A549 treated with dexamethasone at 1 μM for 4 hours (cell line): Measurements from ENCODE around the gene KRTAP4-9. TPM values are rescaled to one million over a fixed set of nuclear protein-coding genes. Genes with fewer than 3 reads are reported as not detected.

Experiments
- total RNA-seq: library from RNA; stranded (reverse); fragments of 200-300 nt; extraction: Qiagen RNA extraction; gene quantifications from 5 replicates; pipeline ENCODE4 v1.2.3, GENCODE V29; 2022

The KRTAP4-9 gene
- not detected in 5 replicates for total RNA-seq

DNA sequence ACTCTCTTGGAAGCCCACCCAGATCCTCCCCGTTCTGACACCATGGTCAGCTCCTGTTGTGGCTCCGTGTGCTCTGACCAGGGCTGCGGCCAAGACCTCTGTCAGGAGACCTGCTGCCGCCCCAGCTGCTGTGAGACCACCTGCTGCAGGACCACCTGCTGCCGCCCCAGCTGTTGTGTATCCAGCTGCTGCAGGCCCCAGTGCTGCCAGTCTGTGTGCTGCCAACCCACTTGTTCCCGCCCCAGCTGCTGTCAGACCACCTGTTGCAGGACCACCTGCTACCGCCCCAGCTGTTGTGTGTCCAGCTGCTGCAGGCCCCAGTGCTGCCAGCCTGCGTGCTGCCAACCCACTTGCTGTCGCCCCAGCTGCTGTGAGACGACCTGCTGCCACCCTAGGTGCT is at the start of gene KRTAP4-9:
KRTAP4-9 (plus strand) TSS at position 43 of the 400 bp plus-strand sequence; CDS start at position 43, 0 bp downstream.

DNA sequence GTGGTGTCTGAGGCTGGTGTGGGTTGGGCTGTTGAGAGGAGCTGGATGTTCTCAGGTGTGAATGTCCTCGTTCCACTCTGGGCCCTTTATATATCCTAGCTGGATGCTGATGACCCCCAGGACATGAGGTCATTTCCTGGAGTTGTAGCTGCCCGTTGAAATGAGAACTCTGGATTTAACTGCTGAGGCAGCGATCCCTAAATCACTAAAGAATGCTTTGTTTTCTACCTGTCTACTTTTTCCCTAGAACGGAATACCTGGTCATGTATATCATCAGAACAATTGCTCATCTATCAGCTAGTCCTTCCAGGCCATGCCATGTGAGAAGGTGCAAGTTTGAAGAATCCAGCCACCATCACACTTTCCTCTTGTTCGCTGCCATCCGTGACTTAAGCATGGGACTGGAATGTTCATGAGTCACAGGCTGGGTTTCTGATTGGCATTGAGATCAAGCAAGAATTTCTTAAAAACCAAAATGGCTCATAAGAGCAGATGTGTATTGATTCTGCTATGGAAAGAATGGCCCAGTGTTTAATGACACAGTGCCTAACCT is 45.1 kb upstream of the KRTAP4-9 start, which contains the start of gene KRTAP2-3:
KRTAP2-3 (minus strand) TSS at position 63 of the 553 bp plus-strand sequence. CDS start 64 bp downstream, outside the sequence.

DNA sequence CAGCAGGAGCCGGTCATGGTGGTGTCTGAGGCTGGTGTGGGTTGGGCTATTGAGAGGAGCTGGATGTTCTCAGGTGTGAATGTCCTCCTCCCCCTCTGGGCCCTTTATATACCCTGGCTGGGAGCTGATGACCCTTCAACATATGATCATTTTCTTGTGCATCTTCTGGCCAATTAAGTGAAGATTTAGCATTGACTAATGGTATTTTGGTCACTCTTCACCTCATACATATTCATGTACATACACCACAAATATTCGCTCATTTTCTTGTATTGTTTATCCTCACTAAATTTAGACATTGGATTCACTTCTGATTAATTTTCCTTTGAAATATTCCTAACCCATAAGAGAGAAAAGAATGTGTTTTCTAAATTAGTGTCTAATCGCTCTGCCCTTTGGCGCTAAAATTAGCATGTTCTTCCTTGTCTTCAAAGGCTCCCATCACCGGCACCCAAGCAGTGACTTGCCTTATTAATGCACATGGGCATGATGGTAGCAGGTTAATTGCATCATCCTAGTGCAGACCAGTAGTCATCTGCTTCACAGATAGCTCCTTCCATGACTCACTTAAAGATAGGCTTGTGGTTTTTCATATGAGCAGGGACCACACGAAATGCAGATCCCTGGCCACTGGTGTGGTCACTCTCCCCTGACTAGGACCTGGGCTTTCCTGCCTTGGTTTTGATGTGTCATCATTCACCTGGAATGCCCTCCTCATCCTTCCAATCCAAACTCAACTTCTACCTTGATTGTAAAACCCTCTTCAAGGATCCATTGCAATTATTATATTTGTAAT is 39.2 kb upstream of the KRTAP4-9 start, which contains the start of gene KRTAP2-4:
KRTAP2-4 (minus strand) TSS at position 51 of the 796 bp plus-strand sequence; CDS start at position 17, 34 bp downstream.

DNA sequence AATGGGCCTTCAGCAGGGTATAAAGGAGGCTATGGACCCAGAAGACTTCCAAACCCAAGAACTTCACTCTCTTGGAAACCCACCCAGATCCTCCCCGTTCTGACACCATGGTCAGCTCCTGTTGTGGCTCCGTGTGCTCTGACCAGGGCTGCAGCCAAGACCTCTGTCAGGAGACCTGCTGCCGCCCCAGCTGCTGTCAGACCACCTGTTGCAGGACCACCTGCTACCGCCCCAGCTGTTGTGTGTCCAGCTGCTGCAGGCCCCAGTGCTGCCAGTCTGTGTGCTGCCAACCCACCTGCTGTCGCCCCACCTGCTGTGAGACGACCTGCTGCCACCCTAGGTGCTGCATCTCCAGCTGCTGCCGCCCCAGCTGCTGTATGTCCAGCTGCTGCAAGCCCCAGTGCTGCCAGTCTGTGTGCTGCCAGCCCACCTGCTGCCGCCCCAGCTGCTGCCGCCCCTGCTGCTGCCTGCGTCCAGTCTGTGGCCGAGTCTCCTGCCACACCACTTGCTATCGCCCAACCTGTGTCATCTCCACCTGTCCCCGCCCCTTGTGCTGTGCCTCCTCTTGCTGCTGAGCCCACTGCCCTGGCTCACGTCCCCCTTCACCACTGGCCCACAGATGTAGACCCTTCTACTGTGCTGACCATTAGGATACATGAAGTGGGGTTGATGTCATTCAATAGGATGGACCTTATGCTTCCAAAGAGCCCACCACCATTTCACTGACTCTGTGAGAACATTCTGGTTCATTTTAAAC is 20.9 kb upstream of the KRTAP4-9 start, which contains the start of gene KRTAP4-7:
KRTAP4-7 (plus strand) TSS at position 51 of the 757 bp plus-strand sequence; CDS start at position 108, 57 bp downstream.

DNA sequence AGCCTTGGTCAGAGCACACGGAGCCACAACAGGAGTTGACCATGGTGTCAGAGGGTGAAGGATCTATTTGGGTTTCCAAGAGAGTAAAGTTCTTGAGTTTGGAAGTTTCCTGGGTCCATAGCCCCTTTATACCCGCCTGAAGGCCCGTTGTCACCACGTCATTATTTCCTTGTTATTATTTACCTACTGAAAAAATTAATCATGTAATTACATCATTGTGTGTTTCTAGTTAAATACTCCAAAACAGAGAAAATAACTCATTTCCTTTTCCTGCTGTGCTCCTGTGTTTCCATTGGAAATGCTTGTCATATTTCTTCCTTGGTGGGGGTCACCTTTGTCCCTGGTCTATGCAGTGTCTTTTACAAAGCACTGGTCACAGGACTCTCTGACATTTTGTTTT is 7.1 kb upstream of the KRTAP4-9 start, which contains the start of gene KRTAP4-8:
KRTAP4-8 (minus strand) TSS at position 101 of the 400 bp plus-strand sequence; CDS start at position 43, 58 bp downstream.

DNA sequence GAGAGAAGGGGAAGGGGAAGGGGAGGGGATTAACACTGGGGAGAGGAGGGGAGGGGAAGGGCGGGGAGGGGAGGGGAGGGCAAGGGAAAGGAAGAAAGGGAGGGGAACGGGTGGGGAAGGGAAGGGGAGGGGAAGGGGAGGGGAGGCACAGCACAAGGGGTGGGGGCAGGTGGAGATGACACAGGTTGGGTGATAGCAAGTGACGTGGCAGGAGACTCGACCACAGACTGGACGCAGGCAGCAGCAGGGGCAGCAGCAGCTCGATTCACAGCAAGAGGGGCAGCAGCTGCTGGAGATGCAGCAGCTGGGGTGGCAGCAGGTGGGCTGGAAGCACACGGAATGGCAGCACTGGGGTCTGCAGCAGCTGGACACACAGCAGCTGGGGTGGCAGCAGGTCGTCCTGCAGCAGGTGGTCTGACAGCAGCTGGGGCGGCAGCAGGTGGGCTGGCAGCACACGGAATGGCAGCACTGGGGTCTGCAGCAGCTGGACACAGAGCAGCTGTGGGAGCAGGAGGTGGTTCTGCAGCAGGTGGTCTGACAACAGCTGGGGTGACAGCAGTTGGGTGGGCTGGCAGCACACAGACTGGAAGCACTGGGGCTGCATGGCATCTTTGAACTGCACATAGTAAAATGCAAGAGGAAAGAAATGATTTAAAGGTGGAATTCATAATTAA is 3.5 kb upstream of the KRTAP4-9 start, which contains the start of gene KRTAP4-16:
KRTAP4-16 (minus strand) TSS at position 624 of the 674 bp plus-strand sequence; CDS start at position 624, 0 bp downstream.

DNA sequence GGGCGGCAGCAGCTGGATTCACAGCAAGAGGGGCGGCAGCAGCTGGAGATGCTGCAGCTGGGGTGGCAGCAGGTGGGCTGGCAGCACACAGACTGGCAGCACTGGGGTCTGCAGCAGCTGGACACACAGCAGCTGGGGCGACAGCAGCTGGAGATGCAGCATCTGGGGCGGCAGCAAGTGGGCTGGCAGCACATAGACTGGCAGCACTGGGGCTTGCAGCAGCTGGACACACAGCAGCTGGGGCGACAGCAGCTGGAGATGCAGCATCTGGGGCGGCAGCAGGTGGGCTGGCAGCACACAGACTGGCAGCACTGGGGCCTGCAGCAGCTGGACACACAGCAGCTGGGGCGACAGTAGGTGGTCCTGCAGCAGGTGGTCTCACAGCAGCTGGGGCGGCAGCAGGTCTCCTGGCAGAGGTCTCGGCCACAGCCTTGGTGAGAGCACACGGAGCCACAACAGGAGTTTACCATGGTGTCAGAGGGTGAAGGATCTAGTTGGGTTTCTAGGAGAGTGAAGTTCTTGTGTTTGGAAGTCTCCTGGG is 12.7 kb downstream of the KRTAP4-9 start, which contains the start of gene KRTAP4-11:
KRTAP4-11 (minus strand) TSS at position 528 of the 541 bp plus-strand sequence; CDS start at position 470, 58 bp downstream.

DNA sequence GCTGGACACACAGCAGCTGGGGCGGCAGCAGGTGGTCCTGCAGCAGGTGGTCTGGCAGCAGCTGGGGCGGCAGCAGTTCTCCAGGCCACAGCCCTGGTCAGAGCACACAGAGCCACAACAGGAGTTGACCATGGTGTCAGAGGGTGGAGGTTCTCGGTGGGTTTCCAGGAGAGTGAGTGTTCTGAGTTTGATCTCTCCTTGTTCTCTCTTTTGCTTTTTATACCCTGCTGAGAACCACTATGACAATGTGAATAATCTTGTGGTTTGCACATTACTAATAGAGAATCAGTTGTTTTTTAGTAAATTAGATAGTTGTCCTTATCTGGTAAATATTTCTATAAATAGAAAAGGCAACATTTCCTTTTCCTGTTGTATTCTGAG is 18.8 kb downstream of the KRTAP4-9 start, which contains the start of gene KRTAP4-12:
KRTAP4-12 (minus strand) TSS at position 192 of the 381 bp plus-strand sequence; CDS start at position 132, 60 bp downstream.

DNA sequence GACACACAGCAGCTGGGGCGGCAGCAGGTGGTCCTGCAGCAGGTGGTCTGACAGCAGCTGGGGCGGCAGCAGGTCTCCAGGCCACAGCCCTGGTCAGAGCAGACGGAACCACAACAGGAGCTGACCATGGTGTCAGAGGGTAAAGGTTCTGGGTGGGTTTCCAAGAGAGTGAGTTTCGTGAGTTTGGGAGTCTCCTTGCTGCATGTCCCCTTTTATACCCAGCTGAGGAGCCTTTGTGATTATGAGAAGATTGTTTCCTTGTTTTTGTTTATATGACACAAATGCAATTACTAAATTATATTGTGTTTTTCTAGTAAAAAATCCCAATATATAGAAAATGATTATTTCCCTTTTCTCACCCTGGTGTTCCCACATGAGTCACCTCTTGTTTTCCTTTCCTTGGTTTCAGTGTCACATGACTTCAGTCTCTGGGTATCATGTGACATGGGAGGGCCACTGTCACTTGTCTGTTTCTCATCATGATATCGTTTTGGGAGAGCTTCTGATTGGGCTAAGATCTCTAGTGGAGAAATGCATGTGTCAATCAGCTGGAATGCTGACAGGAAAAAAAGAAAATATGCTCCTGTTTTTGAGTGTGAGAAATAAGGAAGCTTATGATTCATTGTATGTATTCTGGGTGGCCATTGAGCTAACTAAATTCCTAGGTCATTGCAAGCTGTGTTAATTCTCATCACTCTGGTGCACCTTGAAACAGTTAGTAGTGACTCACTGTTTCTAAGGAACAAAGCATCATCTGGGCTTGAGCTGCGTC is 35.4 kb downstream of the KRTAP4-9 start, which contains the start of gene KRTAP4-6:
KRTAP4-6 (minus strand) TSS at position 185 of the 772 bp plus-strand sequence; CDS start at position 128, 57 bp downstream.

DNA sequence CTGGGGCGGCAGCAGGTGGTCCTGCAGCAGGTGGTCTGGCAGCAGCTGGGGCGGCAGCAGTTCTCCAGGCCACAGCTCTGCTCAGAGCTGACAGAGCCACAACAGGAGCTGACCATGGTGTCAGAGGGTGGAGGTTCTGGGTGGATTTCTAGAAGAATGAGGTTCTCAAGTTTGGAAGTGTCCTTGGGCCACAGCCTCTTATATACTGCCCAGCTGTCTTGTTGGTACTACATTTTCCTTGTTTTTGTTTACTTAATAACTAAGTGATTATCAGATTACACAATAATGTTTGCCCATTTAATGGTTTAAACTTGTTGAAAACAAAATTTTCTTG is 44.4 kb downstream of the KRTAP4-9 start, which contains the start of gene KRTAP4-5:
KRTAP4-5 (minus strand) TSS at position 174 of the 334 bp plus-strand sequence; CDS start at position 116, 58 bp downstream.

Other genes with a start within 250 kb of the KRTAP4-9 start
- gene KRT12, start 238.2 kb upstream of the KRTAP4-9 start, total RNA-seq = not detected in 5 replicates
- gene KRT20, start 220.1 kb upstream of the KRTAP4-9 start, total RNA-seq = 0.11 to 0.49 TPM (median 0.19 TPM) in 5 replicates
- 0.07 to 0.18 TPM (median 0.08 TPM) in 5 replicates for gene KRT23, start 167.7 kb upstream of the KRTAP4-9 start, total RNA-seq
- not detected in 5 replicates for gene KRT39, start 138.4 kb upstream of the KRTAP4-9 start, total RNA-seq
- gene KRT40, start 121.1 kb upstream of the KRTAP4-9 start, total RNA-seq = not detected in 5 replicates
- not detected in 5 replicates for gene KRTAP3-3, start 111.2 kb upstream of the KRTAP4-9 start, total RNA-seq
- gene KRTAP3-2, start 105.5 kb upstream of the KRTAP4-9 start, total RNA-seq = 0.16 to 0.41 TPM (median 0.28 TPM) in 4 of 5 replicates, not detected in the other
- gene KRTAP3-1, start 96.3 kb upstream of the KRTAP4-9 start, total RNA-seq = not detected in 5 replicates
- gene KRTAP1-5, start 78.2 kb upstream of the KRTAP4-9 start, total RNA-seq = not detected in 5 replicates
- gene KRTAP1-4, start 75.2 kb upstream of the KRTAP4-9 start, total RNA-seq = not detected in 5 replicates
- not detected in 5 replicates for gene KRTAP1-3, start 70.5 kb upstream of the KRTAP4-9 start, total RNA-seq
- not detected in 5 replicates for gene KRTAP1-1, start 63.9 kb upstream of the KRTAP4-9 start, total RNA-seq
- gene KRTAP2-1, start 58.1 kb upstream of the KRTAP4-9 start, total RNA-seq = not detected in 5 replicates
- gene KRTAP2-2, start 50.2 kb upstream of the KRTAP4-9 start, total RNA-seq = not detected in 5 replicates
- gene KRTAP2-3, start 45.3 kb upstream of the KRTAP4-9 start, total RNA-seq = 0.18 TPM in 1 of 5 replicates, not detected in the others
- not detected in 5 replicates for gene KRTAP2-4, start 39.5 kb upstream of the KRTAP4-9 start, total RNA-seq
- gene KRTAP4-7, start 21.2 kb upstream of the KRTAP4-9 start, total RNA-seq = not detected in 5 replicates
- not detected in 5 replicates for gene KRTAP4-8, start 7.2 kb upstream of the KRTAP4-9 start, total RNA-seq
- not detected in 5 replicates for gene KRTAP4-16, start 3.2 kb upstream of the KRTAP4-9 start, total RNA-seq
- gene KRTAP4-11, start 13.0 kb downstream of the KRTAP4-9 start, total RNA-seq = not detected in 5 replicates
- not detected in 5 replicates for gene KRTAP4-12, start 18.8 kb downstream of the KRTAP4-9 start, total RNA-seq
- not detected in 5 replicates for gene KRTAP4-6, start 35.2 kb downstream of the KRTAP4-9 start, total RNA-seq
- gene KRTAP4-5, start 44.4 kb downstream of the KRTAP4-9 start, total RNA-seq = not detected in 5 replicates
- gene KRTAP4-4, start 55.4 kb downstream of the KRTAP4-9 start, total RNA-seq = not detected in 5 replicates
- gene KRTAP4-3, start 62.8 kb downstream of the KRTAP4-9 start, total RNA-seq = not detected in 5 replicates
- not detected in 5 replicates for gene KRTAP4-2, start 72.8 kb downstream of the KRTAP4-9 start, total RNA-seq
- gene KRTAP4-1, start 79.5 kb downstream of the KRTAP4-9 start, total RNA-seq = 0.14 to 0.25 TPM (median 0.24 TPM) in 3 of 5 replicates, not detected in the others
- not detected in 5 replicates for gene KRTAP9-1, start 84.5 kb downstream of the KRTAP4-9 start, total RNA-seq
- gene KRTAP9-2, start 121.3 kb downstream of the KRTAP4-9 start, total RNA-seq = not detected in 5 replicates
- not detected in 5 replicates for gene KRTAP9-3, start 127.1 kb downstream of the KRTAP4-9 start, total RNA-seq
- not detected in 5 replicates for gene KRTAP9-8, start 132.6 kb downstream of the KRTAP4-9 start, total RNA-seq
- gene KRTAP9-4, start 144.3 kb downstream of the KRTAP4-9 start, total RNA-seq = not detected in 5 replicates
- gene KRTAP9-9, start 150.0 kb downstream of the KRTAP4-9 start, total RNA-seq = not detected in 5 replicates
- gene KRTAP9-6, start 160.0 kb downstream of the KRTAP4-9 start, total RNA-seq = not detected in 5 replicates
- not detected in 5 replicates for gene KRTAP9-7, start 170.3 kb downstream of the KRTAP4-9 start, total RNA-seq
- gene KRTAP29-1, start 197.5 kb downstream of the KRTAP4-9 start, total RNA-seq = not detected in 5 replicates
- gene KRTAP16-1, start 203.9 kb downstream of the KRTAP4-9 start, total RNA-seq = not detected in 5 replicates
- not detected in 5 replicates for gene KRTAP17-1, start 210.3 kb downstream of the KRTAP4-9 start, total RNA-seq
- gene KRT33A, start 245.4 kb downstream of the KRTAP4-9 start, total RNA-seq = not detected in 5 replicates